Progenitor cell of endocrine pancreas (in vitro differentiated cells): ENCODE data around the gene NECTIN3. TPM values are rescaled to one million over a fixed set of nuclear protein-coding genes. Genes with fewer than 3 reads are reported as not detected.

ENCODE experiments used
- DNase-seq: peaks from one replicate; pipeline ENCODE4 v3.0.0; 2021; ENCODE audit warnings: low spot score; ENCODE audit not compliant: unreplicated experiment
- H3K27ac Mint-ChIP-seq: 2 replicates; pipeline ENCODE4 v1.8.0; 2021; ENCODE audit warnings: mild to moderate bottlenecking, moderate library complexity, mixed read lengths
- H3K27me3 Mint-ChIP-seq: 2 replicates; pipeline ENCODE4 v1.8.0; 2021; ENCODE audit warnings: mixed read lengths
- H3K36me3 Mint-ChIP-seq: 2 replicates; pipeline ENCODE4 v1.8.0; 2022; ENCODE audit warnings: mixed read lengths; ENCODE audit not compliant: insufficient read depth
- H3K4me1 Mint-ChIP-seq: 2 replicates; pipeline ENCODE4 v1.8.0; 2021; ENCODE audit warnings: low read depth, mixed read lengths
- H3K4me3 Mint-ChIP-seq: 2 replicates; pipeline ENCODE4 v1.8.0; 2021; ENCODE audit warnings: low read depth, mild to moderate bottlenecking, moderate library complexity, mixed read lengths
- H3K9me3 Mint-ChIP-seq: 2 replicates; pipeline ENCODE4 v1.8.0; 2021; ENCODE audit warnings: low read depth, mixed read lengths
- CTCF ChIP-seq: fragments of 200-600 bp; sonication (generic); IDR thresholded peaks from one replicate; pipeline ENCODE4 v1.5.0; 2021; ENCODE audit warnings: antibody characterized with exemption, mild to moderate bottlenecking; ENCODE audit not compliant: unreplicated experiment
- total RNA-seq: library from RNA; stranded (reverse); gene quantifications from 2 replicates; pipeline ENCODE4 v1.2.1, GENCODE V29; 2021

NECTIN3 gene
- total RNA-seq, 1 donor from 2014 or later, result 46.5 TPM

GRCh38 chr3:111047812-111048435, 23.7 kb upstream of the NECTIN3 start:
- H3K9me3 Mint-ChIP-seq, result peaks cover 4% of the 10 kb centered on the region
- no peak overlapping the region for H3K27ac Mint-ChIP-seq
- no peaks in the 10 kb centered on the region for H3K27me3 Mint-ChIP-seq
- H3K4me3 Mint-ChIP-seq, result no peak overlapping the region
- no peak for DNase-seq
- TF ChIP-seq CTCF, result no peak
- H3K4me1 Mint-ChIP-seq, result peaks cover 14% of the 10 kb centered on the region
- H3K36me3 Mint-ChIP-seq, result no peaks in the 10 kb centered on the region

- H3K27me3 Mint-ChIP-seq, result no peaks in the 10 kb centered on the region
- no peak overlapping the region for H3K4me3 Mint-ChIP-seq
- no peaks in the 10 kb centered on the region for H3K9me3 Mint-ChIP-seq
- peaks cover 9% of the 10 kb centered on the region for H3K4me1 Mint-ChIP-seq
- H3K36me3 Mint-ChIP-seq, result no peaks in the 10 kb centered on the region
- no peak for TF ChIP-seq CTCF
- DNase-seq, result no peak
- H3K27ac Mint-ChIP-seq, result no peak overlapping the region
These were observed 20.3 kb upstream of the NECTIN3 start for GRCh38 chr3:111051354-111051753.

- no peaks in the 10 kb centered on the region for H3K27me3 Mint-ChIP-seq
- no peak for TF ChIP-seq CTCF
- no peak for DNase-seq
- H3K4me3 Mint-ChIP-seq, result no peak overlapping the region
- H3K27ac Mint-ChIP-seq, result no peak overlapping the region
- H3K4me1 Mint-ChIP-seq, result peaks cover 26% of the 10 kb centered on the region
- peaks cover 3% of the 10 kb centered on the region for H3K36me3 Mint-ChIP-seq
- no peaks in the 10 kb centered on the region for H3K9me3 Mint-ChIP-seq
These were observed 3.0 kb upstream of the NECTIN3 start for GRCh38 chr3:111068574-111068973.

GRCh38 chr3:111069974-111070771, 1.4 kb upstream of the NECTIN3 start:
- Mint-ChIP-seq H3K27ac (peak overlapping the region; percentile 97), H3K36me3 (peaks cover 3% of the 10 kb centered on the region), H3K4me1 (peaks cover 40% of the 10 kb centered on the region), H3K27me3 (no peaks in the 10 kb centered on the region), H3K4me3 (peak overlapping the region; percentile 96), H3K9me3 (no peaks in the 10 kb centered on the region)
- DNase-seq, result no peak
- TF ChIP-seq CTCF, result no peak

- no peaks in the 10 kb centered on the region for H3K9me3 Mint-ChIP-seq
- H3K36me3 Mint-ChIP-seq, result peaks cover 3% of the 10 kb centered on the region
- TF ChIP-seq CTCF, result no peak
- DNase-seq, result no peak
- H3K4me1 Mint-ChIP-seq, result peaks cover 45% of the 10 kb centered on the region
- H3K27ac Mint-ChIP-seq, result peak overlapping the region; percentile 97
- no peaks in the 10 kb centered on the region for H3K27me3 Mint-ChIP-seq
- peak overlapping the region; percentile 96 for H3K4me3 Mint-ChIP-seq
These were observed 802 bp upstream of the NECTIN3 start for GRCh38 chr3:111070772-111071256.
